ENCODE results near the gene RABEP1. TPM values are rescaled to one million over a fixed set of nuclear protein-coding genes. Genes with fewer than 3 reads are reported as not detected.
A peak's percentile ranks its signal among the peaks of the same experiment; 100 is the strongest.

The RABEP1 gene
- total RNA-seq, 1 donor from 2014 or later, result 50.0 TPM

DNA sequence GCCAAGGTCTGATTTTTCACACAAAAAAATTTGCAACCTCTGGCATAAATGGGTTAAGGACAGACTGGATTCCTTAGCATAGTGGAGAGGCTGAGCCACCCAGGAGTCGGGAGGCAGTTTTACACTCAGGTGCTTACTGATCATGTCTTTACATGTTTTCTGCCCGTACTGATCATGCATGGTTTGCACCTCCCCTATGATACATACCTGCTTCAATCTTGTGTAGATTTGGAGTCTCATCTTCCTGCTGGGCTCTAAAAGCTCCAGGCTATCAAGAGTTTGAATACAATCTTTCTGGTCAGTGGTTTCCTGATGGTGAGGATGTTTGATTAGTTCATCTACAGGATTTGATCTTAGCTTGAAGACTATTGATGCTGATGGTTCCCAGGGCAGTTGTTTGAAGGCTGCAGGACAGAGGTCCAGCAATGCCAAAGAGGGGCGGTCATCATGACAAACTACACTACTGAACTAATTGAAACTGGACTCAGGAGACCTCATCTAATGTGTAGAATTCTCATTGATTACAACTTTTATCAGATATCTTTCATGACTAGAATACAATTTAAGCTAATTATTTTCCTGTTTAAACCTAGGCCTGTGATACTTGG lies 150.0 kb downstream of the RABEP1 start:
- Mint-ChIP-seq H3K27ac (no peak overlapping the region), H3K4me1 (peaks cover 8% of the 10 kb centered on the region), H3K36me3 (peaks cover 39% of the 10 kb centered on the region), H3K4me3 (no peak overlapping the region), H3K9me3 (no peaks in the 10 kb centered on the region), H3K27me3 (ENCODE audit: insufficient read depth, low read depth) (no peaks in the 10 kb centered on the region)
- no peak overlapping the region for H3K4me2 ChIP-seq
- H3K79me2 ChIP-seq (ENCODE audit: low read depth), result peaks cover 43% of the 10 kb centered on the region
- peaks cover 16% of the 10 kb centered on the region for H3K36me3 ChIP-seq
- DNase-seq (ENCODE audit: low spot score), result no peak
- H4K20me1 ChIP-seq (ENCODE audit: low read depth), result peaks cover 36% of the 10 kb centered on the region
- H2AFZ ChIP-seq (replicated peaks), result no peak overlapping the region
- H3F3A ChIP-seq (ENCODE audit: low read depth), result peaks cover 69% of the 10 kb centered on the region
- H3K27ac ChIP-seq, result peak overlapping the region; percentile 49
- peaks cover 5% of the 10 kb centered on the region for H3K4me1 ChIP-seq
- no peaks in the 10 kb centered on the region for H3K27me3 ChIP-seq
- H3K9me3 ChIP-seq (ENCODE audit: low read depth), result no peaks in the 10 kb centered on the region
- no peak overlapping the region for H3K9ac ChIP-seq
- H3K4me3 ChIP-seq, result no peak overlapping the region
- no peak for TF ChIP-seq EZH2 (IDR thresholded peaks at IDR 0.05)
- TF ChIP-seq, protein P1, sequence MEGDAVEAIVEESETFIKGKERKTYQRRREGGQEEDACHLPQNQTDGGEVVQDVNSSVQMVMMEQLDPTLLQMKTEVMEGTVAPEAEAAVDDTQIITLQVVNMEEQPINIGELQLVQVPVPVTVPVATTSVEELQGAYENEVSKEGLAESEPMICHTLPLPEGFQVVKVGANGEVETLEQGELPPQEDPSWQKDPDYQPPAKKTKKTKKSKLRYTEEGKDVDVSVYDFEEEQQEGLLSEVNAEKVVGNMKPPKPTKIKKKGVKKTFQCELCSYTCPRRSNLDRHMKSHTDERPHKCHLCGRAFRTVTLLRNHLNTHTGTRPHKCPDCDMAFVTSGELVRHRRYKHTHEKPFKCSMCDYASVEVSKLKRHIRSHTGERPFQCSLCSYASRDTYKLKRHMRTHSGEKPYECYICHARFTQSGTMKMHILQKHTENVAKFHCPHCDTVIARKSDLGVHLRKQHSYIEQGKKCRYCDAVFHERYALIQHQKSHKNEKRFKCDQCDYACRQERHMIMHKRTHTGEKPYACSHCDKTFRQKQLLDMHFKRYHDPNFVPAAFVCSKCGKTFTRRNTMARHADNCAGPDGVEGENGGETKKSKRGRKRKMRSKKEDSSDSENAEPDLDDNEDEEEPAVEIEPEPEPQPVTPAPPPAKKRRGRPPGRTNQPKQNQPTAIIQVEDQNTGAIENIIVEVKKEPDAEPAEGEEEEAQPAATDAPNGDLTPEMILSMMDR (IDR thresholded peaks at IDR 0.05), result no peak
- TF ChIP-seq EZH2phosphoT487 (IDR thresholded peaks at IDR 0.05), result no peak

DNA sequence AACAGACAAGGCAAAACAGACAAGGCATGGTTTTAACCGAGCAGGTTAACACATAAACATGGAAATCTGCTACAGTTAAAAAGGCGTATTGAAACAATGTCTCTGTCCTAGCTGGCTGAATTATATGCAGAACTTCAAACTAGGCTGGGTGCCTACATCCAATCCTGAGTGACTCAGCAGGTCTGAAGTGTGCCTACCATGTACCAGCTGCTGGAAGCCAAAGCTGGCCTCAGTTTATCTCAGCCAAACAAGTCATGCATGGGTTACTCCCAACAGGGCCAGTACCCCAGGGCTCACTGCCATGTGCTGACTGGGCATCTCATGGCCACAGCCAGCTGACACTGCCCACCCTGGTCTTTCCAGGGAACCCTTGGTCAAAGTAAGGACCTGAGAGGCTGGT lies 152.9 kb downstream of the RABEP1 start:
- Histone ChIP-seq H3K79me2 (ENCODE audit: low read depth) (peaks cover 58% of the 10 kb centered on the region), H4K20me1 (ENCODE audit: low read depth) (peaks cover 36% of the 10 kb centered on the region), H3K4me2 (no peak overlapping the region), H3K4me1 (peaks cover 5% of the 10 kb centered on the region), H3K4me3 (no peak overlapping the region), H3K9me3 (ENCODE audit: low read depth) (no peaks in the 10 kb centered on the region), H3K27me3 (no peaks in the 10 kb centered on the region), H3F3A (ENCODE audit: low read depth) (peaks cover 55% of the 10 kb centered on the region), H2AFZ (replicated peaks) (no peak overlapping the region), H3K9ac (no peak overlapping the region), H3K36me3 (peaks cover 23% of the 10 kb centered on the region), H3K27ac (no peak overlapping the region)
- TF ChIP-seq EZH2 (IDR thresholded peaks at IDR 0.05), result no peak
- TF ChIP-seq, protein P1 (IDR thresholded peaks at IDR 0.05), result no peak
- no peak for TF ChIP-seq EZH2phosphoT487 (IDR thresholded peaks at IDR 0.05)
- Mint-ChIP-seq H3K36me3 (peaks cover 38% of the 10 kb centered on the region), H3K4me3 (no peak overlapping the region), H3K4me1 (peaks cover 24% of the 10 kb centered on the region), H3K9me3 (no peaks in the 10 kb centered on the region), H3K27ac (no peak overlapping the region), H3K27me3 (ENCODE audit: insufficient read depth, low read depth) (peaks cover 1% of the 10 kb centered on the region)
- no peak for DNase-seq (ENCODE audit: low spot score)

Other genes starting within 250 kb of the RABEP1 start
- gene SLC52A1, start 246.9 kb upstream of the RABEP1 start, total RNA-seq (ENCODE audit: low replicate concordance), result 0.31 TPM in 1 of 2 replicates, not detected in the other
- gene ZFP3, start 203.8 kb upstream of the RABEP1 start, total RNA-seq (ENCODE audit: low replicate concordance), result 0.19 and 0.34 TPM in 2 replicates
- gene ZNF232, start 170.4 kb upstream of the RABEP1 start, total RNA-seq (ENCODE audit: low replicate concordance), result 25.5 and 29.4 TPM in 2 replicates
- 0.09 and 0.17 TPM in 2 replicates for gene USP6, start 166.3 kb upstream of the RABEP1 start, total RNA-seq (ENCODE audit: low replicate concordance)
- 19.5 and 25.3 TPM in 2 replicates for gene ZNF594, start 90.4 kb upstream of the RABEP1 start, total RNA-seq (ENCODE audit: low replicate concordance)
- gene SCIMP, start 47.4 kb upstream of the RABEP1 start, total RNA-seq (ENCODE audit: low replicate concordance), result not detected in 2 replicates
- 117 and 135 TPM in 2 replicates for gene NUP88, start 137.4 kb downstream of the RABEP1 start, total RNA-seq (ENCODE audit: low replicate concordance)
- 116 and 121 TPM in 2 replicates for gene RPAIN, start 137.9 kb downstream of the RABEP1 start, total RNA-seq (ENCODE audit: low replicate concordance)
- 204 and 254 TPM in 2 replicates for gene C1QBP, start 156.9 kb downstream of the RABEP1 start, total RNA-seq (ENCODE audit: low replicate concordance)
- gene DHX33, start 186.7 kb downstream of the RABEP1 start, total RNA-seq (ENCODE audit: low replicate concordance), result 15.0 and 19.0 TPM in 2 replicates
- 40.9 and 47.8 TPM in 2 replicates for gene DERL2, start 203.9 kb downstream of the RABEP1 start, total RNA-seq (ENCODE audit: low replicate concordance)
- 36.5 and 53.7 TPM in 2 replicates for gene MIS12, start 204.3 kb downstream of the RABEP1 start, total RNA-seq (ENCODE audit: low replicate concordance)

Data from neural progenitor cell (in vitro differentiated cells).